HEK293 (cell line): ENCODE measurements around the gene TBPL1.

Source experiments
- CTCF ChIA-PET: fragments of 350-600 bp; formaldehyde crosslinking; extraction: SDS; loops from one replicate; lab custom pipeline; 2021; ENCODE audit warnings: antibody characterized with exemption; lab: Yijun Ruan, JAX
- POLR2A ChIA-PET: fragments of 300-600 bp; formaldehyde crosslinking; extraction: SDS; loops from one replicate; lab custom pipeline; 2020; ENCODE audit warnings: antibody characterized with exemption, inconsistent platforms; lab: Yijun Ruan, JAX
- H3K27ac ChIP-seq: fragments of 200-500 bp; sonication (Bioruptor generic); 2 replicates; pipeline ENCODE4 v1.5.1; 2014; ENCODE audit warnings: low read depth, low read length, control low read depth, inconsistent platforms; ENCODE audit errors: extremely low read depth
- H3K36me3 ChIP-seq, 2 experiments: fragments of 200-500 bp in 1 of 2; sonication (Bioruptor generic) in 1 of 2; 1 replicate in 1 of 2; 2 replicates in 1 of 2; pipeline ENCODE4 v1.5.1; 2014 to 2017; ENCODE audit warnings: inconsistent platforms in 2 of 2, low read length in 2 of 2; ENCODE audit not compliant: control insufficient read depth in 2 of 2, insufficient read depth in 1 of 2
- H3K4me1 ChIP-seq: fragments of 200-500 bp; sonication (Bioruptor generic); 2 replicates; pipeline ENCODE4 v1.5.1; 2014; ENCODE audit warnings: mild to moderate bottlenecking, low read length, inconsistent platforms; ENCODE audit not compliant: control insufficient read depth, insufficient read depth
- H3K4me3 ChIP-seq: 2 replicates; pipeline ENCODE4 v1.5.1; 2011; ENCODE audit warnings: low read depth, mild to moderate bottlenecking, control low read depth, low read length, moderate library complexity
- H3K9me3 ChIP-seq: fragments of 200-500 bp; sonication (Bioruptor generic); 2 replicates; pipeline ENCODE4 v1.5.1; 2014; ENCODE audit warnings: low read depth, low read length, inconsistent platforms; ENCODE audit not compliant: control insufficient read depth, insufficient read depth
- GLI2 ChIP-seq: fragments of 450-650 bp; formaldehyde crosslinking; IDR thresholded peaks from 2 replicates; pipeline ENCODE4; 2017; ENCODE audit warnings: missing biosample characterization, missing genetic modification characterization, low read depth, borderline replicate concordance
- KLF7 ChIP-seq: fragments of 450-650 bp; formaldehyde crosslinking; IDR thresholded peaks from 2 replicates; pipeline ENCODE4 v1.5.1; 2016; ENCODE audit warnings: missing biosample characterization, missing genetic modification characterization, borderline replicate concordance
- PATZ1 ChIP-seq: fragments of 450-650 bp; formaldehyde crosslinking; IDR thresholded peaks from 2 replicates; pipeline ENCODE4 v1.5.1; 2016; ENCODE audit warnings: missing biosample characterization, missing genetic modification characterization
- PRDM6 ChIP-seq: fragments of 450-650 bp; formaldehyde crosslinking; IDR thresholded peaks from 2 replicates; pipeline ENCODE4 v1.5.1; 2017; ENCODE audit warnings: missing biosample characterization, missing genetic modification characterization
- SP7 ChIP-seq: fragments of 450-650 bp; formaldehyde crosslinking; IDR thresholded peaks from 2 replicates; pipeline ENCODE4 v1.5.1; 2016; ENCODE audit warnings: missing biosample characterization, missing genetic modification characterization
- ZBTB49 ChIP-seq: fragments of 450-650 bp; formaldehyde crosslinking; IDR thresholded peaks from 2 replicates; pipeline ENCODE4 v1.5.1; 2016; ENCODE audit warnings: missing biosample characterization, missing genetic modification characterization, low read depth
- ZNF132 ChIP-seq: fragments of 450-650 bp; formaldehyde crosslinking; IDR thresholded peaks from 2 replicates; pipeline ENCODE4 v1.5.1; 2017; ENCODE audit warnings: missing biosample characterization, missing genetic modification characterization, borderline replicate concordance
- ZNF175 ChIP-seq: fragments of 450-650 bp; formaldehyde crosslinking; IDR thresholded peaks from 2 replicates; pipeline ENCODE4 v1.5.1; 2016; ENCODE audit warnings: missing biosample characterization, missing genetic modification characterization
- ZNF19 ChIP-seq: fragments of 450-650 bp; formaldehyde crosslinking; IDR thresholded peaks from 2 replicates; pipeline ENCODE4; 2016; ENCODE audit warnings: missing biosample characterization, missing genetic modification characterization, low read depth
- ZNF362 ChIP-seq: fragments of 450-650 bp; formaldehyde crosslinking; IDR thresholded peaks from 2 replicates; pipeline ENCODE4 v1.5.1; 2016; ENCODE audit warnings: missing biosample characterization, missing genetic modification characterization
- ZNF416 ChIP-seq: fragments of 450-650 bp; formaldehyde crosslinking; IDR thresholded peaks from 2 replicates; pipeline ENCODE4 v1.5.1; 2016; ENCODE audit warnings: missing biosample characterization, missing genetic modification characterization
- ZNF433 ChIP-seq: fragments of 450-650 bp; formaldehyde crosslinking; IDR thresholded peaks from 2 replicates; pipeline ENCODE4 v1.5.1; 2016; ENCODE audit warnings: missing biosample characterization, missing genetic modification characterization, low read depth
- ZNF488 ChIP-seq: fragments of 450-650 bp; formaldehyde crosslinking; IDR thresholded peaks from 2 replicates; pipeline ENCODE4 v1.5.1; 2016; ENCODE audit warnings: missing biosample characterization, missing genetic modification characterization
- ZNF530 ChIP-seq: fragments of 450-650 bp; formaldehyde crosslinking; IDR thresholded peaks from 2 replicates; pipeline ENCODE4 v1.5.1; 2016; ENCODE audit warnings: low read depth, missing biosample characterization, missing genetic modification characterization
- ZNF571 ChIP-seq: fragments of 450-650 bp; formaldehyde crosslinking; IDR thresholded peaks from 2 replicates; pipeline ENCODE4 v1.5.0; 2017; ENCODE audit warnings: missing biosample characterization, missing genetic modification characterization
- ZNF707 ChIP-seq: fragments of 450-650 bp; formaldehyde crosslinking; IDR thresholded peaks from 2 replicates; pipeline ENCODE4 v1.5.1; 2016; ENCODE audit warnings: missing biosample characterization, missing genetic modification characterization
- ZSCAN18 ChIP-seq: fragments of 450-650 bp; formaldehyde crosslinking; IDR thresholded peaks from 2 replicates; pipeline ENCODE4 v1.5.1; 2016; ENCODE audit warnings: missing biosample characterization, missing genetic modification characterization

Gene TBPL1

GRCh38 chr6:133964052-133964451, 11.0 kb downstream of the TBPL1 start:
- H3K4me1 ChIP-seq: peaks cover 18% of the 10 kb centered on the region
- peak; percentile 85 for TF ChIP-seq PRDM6 (tag by site-specific recombination)
- peak; percentile 89 for TF ChIP-seq SP7 (tag by site-specific recombination)
- TF ChIP-seq ZNF571: no peak
- no peak for TF ChIP-seq KLF7 (tag by site-specific recombination)
- TF ChIP-seq ZSCAN18 (tag by site-specific recombination): no peak
- no peak overlapping the region for H3K27ac ChIP-seq
- CTCF ChIA-PET: interaction anchor here (0.6 to 3.7 kb wide), 4 partner anchors 9 to 416 kb away, joined by 3 to 30 read pairs (median 16); no protein-coding TSS in a partner anchor
- H3K4me3 ChIP-seq: no peak overlapping the region
- no peaks in the 10 kb centered on the region for H3K36me3 ChIP-seq
- no peaks in the 10 kb centered on the region for H3K9me3 ChIP-seq
- POLR2A ChIA-PET: interaction anchor here (0.7 to 3.3 kb wide), 2 partner anchors 10 to 35 kb away, joined by 3 to 17 read pairs; partner anchors contain the start of gene TBPL1

GRCh38 chr6:133964702-133965101, 11.7 kb downstream of the TBPL1 start:
- H3K4me3 ChIP-seq: no peak overlapping the region
- H3K4me1 ChIP-seq: peaks cover 21% of the 10 kb centered on the region
- ChIA-PET CTCF (interaction anchor here (0.6 to 3.7 kb wide), 5 partner anchors 9 to 417 kb away, joined by 3 to 27 read pairs (median 5); no protein-coding TSS in a partner anchor), POLR2A (interaction anchor here (0.7 to 3.3 kb wide), 2 partner anchors 11 to 35 kb away, joined by 3 to 17 read pairs; partner anchors contain the start of gene TBPL1)
- TF ChIP-seq ZNF416 (tag by site-specific recombination): no peak
- TF ChIP-seq ZNF433 (tag by site-specific recombination): no peak
- TF ChIP-seq ZNF175 (tag by site-specific recombination): no peak
- TF ChIP-seq ZNF530 (tag by site-specific recombination): no peak
- TF ChIP-seq ZNF362: no peak
- no peak for TF ChIP-seq ZNF132 (tag by site-specific recombination)
- no peak for TF ChIP-seq PATZ1 (tag by site-specific recombination)
- no peak for TF ChIP-seq PRDM6 (tag by site-specific recombination)
- no peak for TF ChIP-seq ZBTB49 (tag by site-specific recombination)
- no peak for TF ChIP-seq ZNF707 (tag by site-specific recombination)
- TF ChIP-seq ZSCAN18 (tag by site-specific recombination): no peak
- no peak for TF ChIP-seq ZNF488
- no peak for TF ChIP-seq GLI2 (tag by site-specific recombination)
- no peak for TF ChIP-seq ZNF19 (tag by site-specific recombination)
- no peak overlapping the region for H3K27ac ChIP-seq
- H3K9me3 ChIP-seq: no peaks in the 10 kb centered on the region
- H3K36me3 ChIP-seq: no peaks in the 10 kb centered on the region
